T-helper 2 cell treated with Interferon-gamma antibody and Interleukin-4, amounts not matched to agents 5 μg/mL and 100 μg/mL, for 36 hours (primary cell): Measurements from ENCODE around the gene LSP1.

Experiments used
- DNase-seq: peaks from one replicate; pipeline ENCODE4 v3.0.0; 2021; ENCODE audit warnings: low spot score
- H3K27ac Mint-ChIP-seq: one replicate; pipeline ENCODE4 v1.8.0; 2021; ENCODE audit warnings: mild to moderate bottlenecking, mixed read lengths
- H3K27me3 Mint-ChIP-seq: one replicate; pipeline ENCODE4 v1.8.0; 2021; ENCODE audit warnings: low read depth, mixed read lengths
- H3K36me3 Mint-ChIP-seq: one replicate; pipeline ENCODE4 v1.8.0; 2021; ENCODE audit warnings: low read depth, mixed read lengths
- H3K4me1 Mint-ChIP-seq: one replicate; pipeline ENCODE4 v1.8.0; 2021; ENCODE audit warnings: low read depth, mixed read lengths
- H3K4me3 Mint-ChIP-seq: one replicate; pipeline ENCODE4 v1.8.0; 2022; ENCODE audit warnings: mild to moderate bottlenecking, moderate library complexity, mixed read lengths
- H3K9me3 Mint-ChIP-seq: one replicate; pipeline ENCODE4 v1.8.0; 2021; ENCODE audit warnings: mixed read lengths

LSP1 gene

GRCh38 chr11:1829039-1829820 is 23.7 kb upstream of the LSP1 start:
- no peak overlapping the region for H3K4me3 Mint-ChIP-seq
- H3K36me3 Mint-ChIP-seq: no peaks in the 10 kb centered on the region
- H3K9me3 Mint-ChIP-seq: no peaks in the 10 kb centered on the region
- H3K27me3 Mint-ChIP-seq: no peaks in the 10 kb centered on the region
- DNase-seq: no peak
- H3K4me1 Mint-ChIP-seq: peaks cover 3% of the 10 kb centered on the region
- no peak overlapping the region for H3K27ac Mint-ChIP-seq

GRCh38 chr11:1830004-1830321 is 22.9 kb upstream of the LSP1 start:
- no peaks in the 10 kb centered on the region for H3K27me3 Mint-ChIP-seq
- H3K4me1 Mint-ChIP-seq: peaks cover 3% of the 10 kb centered on the region
- no peak overlapping the region for H3K4me3 Mint-ChIP-seq
- no peak for DNase-seq
- H3K9me3 Mint-ChIP-seq: no peaks in the 10 kb centered on the region
- no peak overlapping the region for H3K27ac Mint-ChIP-seq
- no peaks in the 10 kb centered on the region for H3K36me3 Mint-ChIP-seq

GRCh38 chr11:1830322-1831223 is 22.3 kb upstream of the LSP1 start:
- H3K9me3 Mint-ChIP-seq: no peaks in the 10 kb centered on the region
- no peaks in the 10 kb centered on the region for H3K36me3 Mint-ChIP-seq
- no peak overlapping the region for H3K4me3 Mint-ChIP-seq
- H3K4me1 Mint-ChIP-seq: peaks cover 3% of the 10 kb centered on the region
- no peaks in the 10 kb centered on the region for H3K27me3 Mint-ChIP-seq
- DNase-seq: no peak
- no peak overlapping the region for H3K27ac Mint-ChIP-seq

GRCh38 chr11:1831338-1832210 is 21.3 kb upstream of the LSP1 start:
- Mint-ChIP-seq H3K27ac (no peak overlapping the region), H3K9me3 (no peaks in the 10 kb centered on the region), H3K4me1 (peaks cover 3% of the 10 kb centered on the region), H3K4me3 (no peak overlapping the region), H3K36me3 (no peaks in the 10 kb centered on the region), H3K27me3 (no peaks in the 10 kb centered on the region)
- DNase-seq: no peak

GRCh38 chr11:1832211-1832919 is 20.5 kb upstream of the LSP1 start:
- H3K4me1 Mint-ChIP-seq: peaks cover 3% of the 10 kb centered on the region
- no peaks in the 10 kb centered on the region for H3K36me3 Mint-ChIP-seq
- DNase-seq: peak; percentile 51
- H3K9me3 Mint-ChIP-seq: no peaks in the 10 kb centered on the region
- H3K27me3 Mint-ChIP-seq: no peaks in the 10 kb centered on the region
- H3K27ac Mint-ChIP-seq: no peak overlapping the region
- H3K4me3 Mint-ChIP-seq: no peak overlapping the region

- H3K27me3 Mint-ChIP-seq: no peaks in the 10 kb centered on the region
- H3K4me1 Mint-ChIP-seq: peaks cover 3% of the 10 kb centered on the region
- no peak for DNase-seq
- no peak overlapping the region for H3K27ac Mint-ChIP-seq
- no peak overlapping the region for H3K4me3 Mint-ChIP-seq
- H3K36me3 Mint-ChIP-seq: no peaks in the 10 kb centered on the region
- no peaks in the 10 kb centered on the region for H3K9me3 Mint-ChIP-seq
Measured at GRCh38 chr11:1832920-1833295, 20.0 kb upstream of the LSP1 start.

GRCh38 chr11:1834062-1834610 is 18.7 kb upstream of the LSP1 start:
- no peaks in the 10 kb centered on the region for H3K36me3 Mint-ChIP-seq
- H3K27ac Mint-ChIP-seq: no peak overlapping the region
- no peaks in the 10 kb centered on the region for H3K27me3 Mint-ChIP-seq
- H3K9me3 Mint-ChIP-seq: no peaks in the 10 kb centered on the region
- H3K4me3 Mint-ChIP-seq: no peak overlapping the region
- no peak for DNase-seq
- H3K4me1 Mint-ChIP-seq: peaks cover 3% of the 10 kb centered on the region

GRCh38 chr11:1834779-1835670 is 17.9 kb upstream of the LSP1 start, which contains the start of gene SYT8:
Gene SYT8, plus strand, starts transcription at chr11:1834990. Its CDS starts 116 bp downstream, at chr11:1835106.
- H3K27me3 Mint-ChIP-seq: no peaks in the 10 kb centered on the region
- no peak within 1 kb of the TSS for H3K4me3 Mint-ChIP-seq
- H3K27ac Mint-ChIP-seq: no peak within 1 kb of the TSS

GRCh38 chr11:1835671-1836010 is 17.2 kb upstream of the LSP1 start:
- no peaks in the 10 kb centered on the region for H3K9me3 Mint-ChIP-seq
- DNase-seq: no peak
- no peak overlapping the region for H3K4me3 Mint-ChIP-seq
- H3K36me3 Mint-ChIP-seq: no peaks in the 10 kb centered on the region
- no peaks in the 10 kb centered on the region for H3K27me3 Mint-ChIP-seq
- H3K4me1 Mint-ChIP-seq: peaks cover 9% of the 10 kb centered on the region
- H3K27ac Mint-ChIP-seq: no peak overlapping the region

More at GRCh38 chr11:1834779-1835670, 17.9 kb upstream of the LSP1 start, which contains the start of gene SYT8:
- H3K4me1 Mint-ChIP-seq: peaks cover 8% of the 10 kb centered on the region
- H3K36me3 Mint-ChIP-seq: no peaks in the 10 kb centered on the region
- no peaks in the 10 kb centered on the region for H3K9me3 Mint-ChIP-seq
- no peak for DNase-seq

- Mint-ChIP-seq H3K4me3 (no peak overlapping the region), H3K27ac (no peak overlapping the region), H3K9me3 (no peaks in the 10 kb centered on the region), H3K36me3 (no peaks in the 10 kb centered on the region), H3K4me1 (peaks cover 9% of the 10 kb centered on the region), H3K27me3 (no peaks in the 10 kb centered on the region)
- no peak for DNase-seq
Measured at GRCh38 chr11:1836011-1836945, 16.6 kb upstream of the LSP1 start.

- no peak overlapping the region for H3K27ac Mint-ChIP-seq
- H3K4me3 Mint-ChIP-seq: no peak overlapping the region
Measured at GRCh38 chr11:1837171-1838076, 15.5 kb upstream of the LSP1 start.

More at GRCh38 chr11:1837171-1838076, 15.5 kb upstream of the LSP1 start:
- Mint-ChIP-seq H3K27me3 (no peaks in the 10 kb centered on the region), H3K9me3 (no peaks in the 10 kb centered on the region), H3K36me3 (no peaks in the 10 kb centered on the region), H3K4me1 (peaks cover 6% of the 10 kb centered on the region)
- peak; percentile 54 for DNase-seq
